HG02759 (cell line): ENCODE results near the gene ZNF236.
"Not testable (repeated sequence)": the region's sequence is repeated elsewhere in the genome, so short reads cannot be mapped to it uniquely, and the experiment has no call there.

Source experiments
- ATAC-seq: cut with Tn5 transposase; IDR thresholded peaks from one replicate; pipeline ENCODE4 v1.9.1; 2021; ENCODE audit warnings: mild to moderate bottlenecking, moderate library complexity; ENCODE audit not compliant: unreplicated experiment

ZNF236 gene

GRCh38 chr18:77018650-77019049 lies 196.3 kb downstream of the ZNF236 start:
- not testable (repeated sequence) for ATAC-seq

GRCh38 chr18:77019641-77020040 lies 197.3 kb downstream of the ZNF236 start:
- ATAC-seq, result no peak
